PFSK-1 (cell line): ENCODE results near the gene MRPS18A.

Source experiments
- FOXP2 ChIP-seq: optimal IDR thresholded peaks from 2 replicates; pipeline ENCODE3; 2011; ENCODE audit warnings: borderline replicate concordance, control low read depth, inconsistent platforms; ENCODE audit not compliant: insufficient read depth; ENCODE audit errors: extremely low read length, extremely low read depth
- POLR2AphosphoS5 ChIP-seq: IDR thresholded peaks from 2 replicates; pipeline ENCODE4 v1.6.1; 2012; ENCODE audit warnings: low read depth, mild to moderate bottlenecking, control low read depth, low read length, moderate library complexity
- REST ChIP-seq, 2 experiments: IDR thresholded peaks; 2 replicates each; pipeline versions ENCODE4 v1.6.1 to v1.8.0; 2011 to 2012; ENCODE audit warnings: low read depth in 2 of 2, low read length in 2 of 2, control low read depth in 1 of 2, inconsistent platforms in 1 of 2, mild to moderate bottlenecking in 1 of 2, moderate library complexity in 1 of 2; ENCODE audit not compliant: insufficient read depth in 1 of 2
- SIN3A ChIP-seq: IDR thresholded peaks from 2 replicates; pipeline ENCODE4 v1.6.1; 2012; ENCODE audit warnings: mild to moderate bottlenecking, low read length, moderate library complexity, borderline replicate concordance; ENCODE audit not compliant: insufficient read depth
- TAF1 ChIP-seq: IDR thresholded peaks from 2 replicates; pipeline ENCODE4 v1.6.1; 2012; ENCODE audit warnings: low read length, control low read depth, borderline replicate concordance; ENCODE audit not compliant: insufficient read depth

GRCh38 chr6:43709654-43710303 lies 22.2 kb upstream of the MRPS18A start:
- TF ChIP-seq TAF1 (no peak), REST (IDR thresholded peaks at IDR 0.05; ENCODE audit: insufficient read depth in 1 of 2, low read depth in 2 of 2, low read length in 2 of 2) (no peak), POLR2AphosphoS5 (no peak), SIN3A (no peak), FOXP2 (no peak)
